Large intestine (tissue), 12 donors: ENCODE data around the gene PRND. TPM values are rescaled to one million over a fixed set of nuclear protein-coding genes. Genes with fewer than 3 reads are reported as not detected.

Source experiments
- DNase-seq, 2 donors: peaks; one replicate each; pipeline versions ENCODE4 v3.0.0 to v3.0.0-alpha.2; 2013
- H3K27ac ChIP-seq: one replicate; pipeline ENCODE4 v1.5.1; 2013; ENCODE audit warnings: low read length
- H3K27me3 ChIP-seq: 2 replicates; pipeline ENCODE4 v1.6.1; 2013; ENCODE audit warnings: low read length; ENCODE audit not compliant: control insufficient read depth, insufficient read depth
- H3K36me3 ChIP-seq: 2 replicates; pipeline ENCODE4 v1.6.1; 2013; ENCODE audit warnings: low read length; ENCODE audit not compliant: control insufficient read depth, insufficient read depth
- H3K4me1 ChIP-seq: one replicate; pipeline ENCODE4 v1.6.1; 2013; ENCODE audit warnings: low read length; ENCODE audit not compliant: control insufficient read depth, insufficient read depth
- H3K4me3 ChIP-seq: one replicate; pipeline ENCODE4 v1.5.1; 2013; ENCODE audit warnings: low read length
- H3K9me3 ChIP-seq: one replicate; pipeline ENCODE4 v1.6.1; 2013; ENCODE audit warnings: mild to moderate bottlenecking, low read depth, low read length, moderate library complexity; ENCODE audit not compliant: control insufficient read depth
- WGBS: methylation state at CpG from one replicate; pipeline ENCODE4 v1.1.5; 2013; ENCODE audit warnings: low lambda C conversion rate; ENCODE audit not compliant: insufficient coverage; 5-methylcytosine and 5-hydroxymethylcytosine counted together
- long read RNA-seq, 11 donors: transcript quantifications; one replicate each; lab custom pipeline, GENCODE V29; 2026
- polyA plus RNA-seq: library from polyadenylated mRNA; unstranded; fragments of 120-200 nt; gene quantifications from one replicate; pipeline ENCODE4 v1.2.1, GENCODE V29; 2013

PRND gene, protein sequence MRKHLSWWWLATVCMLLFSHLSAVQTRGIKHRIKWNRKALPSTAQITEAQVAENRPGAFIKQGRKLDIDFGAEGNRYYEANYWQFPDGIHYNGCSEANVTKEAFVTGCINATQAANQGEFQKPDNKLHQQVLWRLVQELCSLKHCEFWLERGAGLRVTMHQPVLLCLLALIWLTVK
- 4.2 TPM for polyA plus RNA-seq
- long read RNA-seq, donor 1, transcript PRND-201 (2 exons, 3,980 nt) = major isoform, 7 of 7 reads
- long read RNA-seq, donor 1, partial matches to known transcripts = 0 of 7 reads
- long read RNA-seq, donor 1, other reads (novel, unspliced or antisense) = 0 of 7 reads
- long read RNA-seq, donor 2, partial matches to known transcripts = 0 of 2 reads
- long read RNA-seq, donor 2, other reads (novel, unspliced or antisense) = 0 of 2 reads
- long read RNA-seq, donor 3, partial matches to known transcripts = 0 of 3 reads
- long read RNA-seq, donor 3, other reads (novel, unspliced or antisense) = 0 of 3 reads
- long read RNA-seq, donor 4 = 0 reads
- long read RNA-seq, donor 5, partial matches to known transcripts = 0 of 3 reads
- long read RNA-seq, donor 5, other reads (novel, unspliced or antisense) = 0 of 3 reads
- long read RNA-seq, donor 6, partial matches to known transcripts = 0 of 3 reads
- long read RNA-seq, donor 6, other reads (novel, unspliced or antisense) = 0 of 3 reads
- long read RNA-seq, donor 7, partial matches to known transcripts = 0 of 1 reads
- long read RNA-seq, donor 7, other reads (novel, unspliced or antisense) = 0 of 1 reads
- long read RNA-seq, donor 8, transcript PRND-201 (2 exons, 3,980 nt) = major isoform, 5 of 5 reads
- long read RNA-seq, donor 8, partial matches to known transcripts = 0 of 5 reads
- long read RNA-seq, donor 8, other reads (novel, unspliced or antisense) = 0 of 5 reads
- long read RNA-seq, donor 9, partial matches to known transcripts = 0 of 2 reads
- long read RNA-seq, donor 9, other reads (novel, unspliced or antisense) = 0 of 2 reads
- long read RNA-seq, donor 10, partial matches to known transcripts = 0 of 3 reads
- long read RNA-seq, donor 10, other reads (novel, unspliced or antisense) = 0 of 3 reads
- long read RNA-seq, donor 11, partial matches to known transcripts = 0 of 2 reads
- long read RNA-seq, donor 11, other reads (novel, unspliced or antisense) = 0 of 2 reads

DNA sequence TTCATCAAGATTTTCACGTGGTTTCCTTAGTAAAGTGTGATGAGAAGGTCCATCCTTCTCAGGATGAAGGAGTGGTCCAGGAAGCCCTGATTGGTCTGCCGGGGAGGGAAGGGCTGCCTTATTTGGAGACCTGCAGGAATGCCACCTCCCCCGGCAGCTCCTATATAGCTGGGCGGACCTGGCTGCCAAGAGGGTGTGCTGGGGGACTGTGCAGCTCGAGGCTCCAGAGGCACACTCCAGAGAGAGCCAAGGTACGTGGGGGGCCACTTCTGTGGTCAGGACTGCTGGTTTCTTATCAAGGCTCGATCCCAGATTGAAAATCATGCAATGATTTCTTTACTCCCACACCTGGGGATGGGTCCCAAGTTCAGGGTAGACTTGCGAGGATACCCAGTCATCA lies at the start of gene PRND:
Gene PRND (plus strand): TSS at position 191 of the 400 bp plus-strand sequence. CDS start 2,643 bp downstream, outside the sequence.
- Histone ChIP-seq H3K4me3 (no peak within 1 kb of the TSS), H3K36me3 (no peaks in the 10 kb centered on the region), H3K4me1 (no peaks in the 10 kb centered on the region), H3K27ac (no peak within 1 kb of the TSS), H3K9me3 (no peaks in the 10 kb centered on the region), H3K27me3 (peaks cover 8% of the 10 kb centered on the region)
- WGBS = no CpG with 5 or more reads among the region's 8 CpGs
- DNase-seq = no peak

DNA sequence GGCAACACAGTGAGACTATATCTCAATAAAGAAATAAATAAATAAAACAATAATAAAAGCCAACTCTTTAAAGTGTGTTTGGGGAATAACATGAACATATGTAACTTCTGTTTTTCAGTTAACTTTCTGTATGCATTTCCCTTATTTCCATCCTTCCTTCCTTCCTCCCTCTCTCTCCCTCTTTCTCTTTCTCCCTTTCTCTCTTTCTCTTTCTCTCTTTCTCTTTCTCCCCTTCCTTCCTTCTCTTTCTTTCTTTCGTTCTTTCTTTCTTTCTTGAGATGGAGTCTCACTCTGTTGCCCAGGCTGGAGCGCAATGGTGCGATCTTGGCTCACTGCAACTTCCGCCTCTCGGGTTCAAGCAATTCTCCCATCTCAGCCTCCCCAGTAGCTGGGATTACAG lies 48.8 kb upstream of the PRND start:
- Histone ChIP-seq H3K36me3 (no peaks in the 10 kb centered on the region), H3K27ac (no peak overlapping the region)

DNA sequence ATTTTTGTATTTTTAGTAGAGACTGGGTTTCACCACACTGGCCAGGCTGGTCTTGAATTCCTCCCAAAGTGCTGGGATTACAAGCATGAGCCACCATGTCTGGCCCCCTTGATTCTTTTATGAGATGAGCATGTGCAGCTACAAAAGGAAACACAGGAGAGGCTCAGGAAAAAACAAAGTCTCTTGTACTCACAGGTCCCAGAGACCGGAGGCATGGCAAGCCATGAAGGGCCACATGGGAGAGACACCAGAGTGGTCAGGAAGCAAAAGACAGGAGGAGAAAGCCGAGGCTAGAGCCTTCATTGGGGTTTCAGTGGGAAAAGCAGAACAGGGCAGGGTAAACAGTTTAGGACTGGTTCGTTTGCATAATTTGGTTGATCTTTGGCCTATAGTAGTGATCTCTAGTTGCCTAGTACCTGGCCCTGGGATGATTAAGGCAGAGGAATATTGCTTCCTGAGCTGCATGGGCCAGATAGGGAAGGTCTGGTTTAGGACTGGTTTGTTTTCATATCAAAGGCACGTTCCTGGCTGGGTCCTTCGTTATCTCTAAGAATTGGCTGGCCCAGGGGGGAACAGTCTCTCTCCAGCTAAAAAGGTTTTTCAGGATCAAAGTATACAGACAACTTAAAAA lies 48.2 kb upstream of the PRND start:
- no peaks in the 10 kb centered on the region for H3K36me3 ChIP-seq
- peaks cover 2% of the 10 kb centered on the region for H3K27me3 ChIP-seq
- no peaks in the 10 kb centered on the region for H3K4me1 ChIP-seq
- 16% methylated on average over 3 of the region's 5 CpGs for WGBS
- no peak overlapping the region for H3K27ac ChIP-seq
- H3K9me3 ChIP-seq = no peaks in the 10 kb centered on the region
- no peak for DNase-seq
- H3K4me3 ChIP-seq = no peak overlapping the region

More for the DNA sequence above, 48.8 kb upstream of the PRND start:
- no peak for DNase-seq
- H3K9me3 ChIP-seq = no peaks in the 10 kb centered on the region
- peaks cover 2% of the 10 kb centered on the region for H3K27me3 ChIP-seq
- no peaks in the 10 kb centered on the region for H3K4me1 ChIP-seq
- no peak overlapping the region for H3K4me3 ChIP-seq
- 90% methylated on average over 2 of the region's 5 CpGs for WGBS

DNA sequence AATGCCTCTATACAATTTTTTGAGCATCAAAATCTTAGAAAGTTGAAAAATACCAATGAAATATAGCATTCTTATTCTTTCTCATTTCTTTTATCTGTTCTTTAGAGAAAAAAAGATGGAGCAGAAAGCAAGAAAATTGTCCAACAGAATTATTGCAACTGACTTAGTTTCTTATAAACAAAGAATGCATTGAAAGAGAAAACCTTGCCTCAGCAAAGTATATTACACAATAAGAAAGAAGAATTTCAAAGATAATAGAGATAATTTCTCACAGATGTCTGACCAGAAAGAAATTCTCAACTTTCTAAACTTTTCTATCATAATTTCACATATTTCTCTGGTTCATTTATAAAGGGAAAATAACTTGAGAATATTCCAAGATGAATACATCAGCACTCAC lies 47.0 kb upstream of the PRND start:
- Histone ChIP-seq H3K9me3 (no peaks in the 10 kb centered on the region), H3K36me3 (no peaks in the 10 kb centered on the region), H3K27me3 (peaks cover 7% of the 10 kb centered on the region), H3K4me1 (no peaks in the 10 kb centered on the region), H3K4me3 (no peak overlapping the region), H3K27ac (no peak overlapping the region)
- no peak for DNase-seq

DNA sequence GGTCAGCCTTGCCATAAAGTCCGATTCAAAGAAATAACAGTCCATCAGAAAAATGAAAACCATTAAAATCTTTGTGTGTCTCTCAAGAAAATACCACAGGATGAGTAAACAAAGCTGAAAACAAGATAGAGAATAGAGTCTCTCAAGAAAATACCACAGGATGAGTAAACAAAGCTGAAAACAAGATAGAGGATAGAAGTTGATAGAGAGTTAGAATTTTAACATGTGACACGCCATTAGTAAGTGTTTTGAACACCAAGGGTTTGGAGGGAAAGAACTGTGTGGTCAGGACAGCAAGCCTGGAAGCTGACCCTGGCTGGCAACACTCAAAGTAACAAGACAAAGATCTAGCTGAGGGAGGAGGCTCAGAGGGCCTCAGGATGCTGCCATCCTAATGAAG lies 43.9 kb upstream of the PRND start:
- WGBS = no CpG with 5 or more reads among the region's 2 CpGs
- Histone ChIP-seq H3K27me3 (peaks cover 19% of the 10 kb centered on the region), H3K27ac (no peak overlapping the region), H3K36me3 (no peaks in the 10 kb centered on the region), H3K4me1 (no peaks in the 10 kb centered on the region), H3K4me3 (no peak overlapping the region), H3K9me3 (no peaks in the 10 kb centered on the region)
- DNase-seq = no peak

DNA sequence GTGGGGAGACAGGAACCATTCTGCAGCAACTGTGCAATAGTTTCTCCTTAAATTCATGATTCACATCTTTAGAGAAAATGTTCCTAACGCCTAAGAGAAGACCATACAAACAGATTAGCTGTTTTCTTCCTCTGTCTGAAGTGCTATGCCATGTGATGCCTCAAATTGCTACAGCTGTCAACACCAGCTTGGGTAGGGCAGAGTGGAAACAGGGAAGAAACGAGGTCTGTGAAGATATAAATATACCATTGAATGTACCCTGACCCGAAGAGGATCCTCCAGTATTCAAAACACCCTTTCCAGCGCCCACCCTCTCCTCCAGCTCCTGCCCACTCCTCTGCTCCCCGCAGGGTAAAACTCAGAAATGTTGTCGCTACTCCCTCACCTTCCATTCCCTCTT lies 40.3 kb upstream of the PRND start:
- no CpG with 5 or more reads among the region's 6 CpGs for WGBS
- no peaks in the 10 kb centered on the region for H3K4me1 ChIP-seq
- H3K4me3 ChIP-seq = no peak overlapping the region
- H3K9me3 ChIP-seq = no peaks in the 10 kb centered on the region
- peaks cover 17% of the 10 kb centered on the region for H3K27me3 ChIP-seq
- no peak overlapping the region for H3K27ac ChIP-seq
- no peaks in the 10 kb centered on the region for H3K36me3 ChIP-seq
- no peak for DNase-seq

DNA sequence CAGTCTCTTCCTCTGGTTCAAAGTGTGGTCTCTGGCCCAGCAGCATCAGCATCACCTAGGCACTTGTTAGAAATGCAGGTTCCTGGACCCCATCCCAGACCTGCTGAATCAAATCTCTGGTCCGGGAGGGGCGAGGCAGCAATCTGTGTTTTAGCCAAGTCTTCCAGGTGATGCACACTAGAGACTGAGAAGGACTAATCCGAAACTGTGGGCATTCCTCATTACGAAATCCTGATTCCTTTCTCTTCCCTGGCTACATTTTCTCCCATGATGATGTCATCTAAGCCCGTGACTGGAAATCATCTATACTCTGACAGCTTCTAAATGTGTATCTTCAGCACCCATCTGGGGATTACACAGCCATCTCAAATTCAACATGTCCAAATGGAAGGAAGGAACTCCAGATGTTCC lies 39.7 kb upstream of the PRND start:
- DNase-seq = no peak
- Histone ChIP-seq H3K9me3 (no peaks in the 10 kb centered on the region), H3K4me1 (no peaks in the 10 kb centered on the region), H3K27me3 (peaks cover 17% of the 10 kb centered on the region), H3K36me3 (no peaks in the 10 kb centered on the region), H3K27ac (no peak overlapping the region), H3K4me3 (no peak overlapping the region)
- no CpG with 5 or more reads among the region's 5 CpGs for WGBS

DNA sequence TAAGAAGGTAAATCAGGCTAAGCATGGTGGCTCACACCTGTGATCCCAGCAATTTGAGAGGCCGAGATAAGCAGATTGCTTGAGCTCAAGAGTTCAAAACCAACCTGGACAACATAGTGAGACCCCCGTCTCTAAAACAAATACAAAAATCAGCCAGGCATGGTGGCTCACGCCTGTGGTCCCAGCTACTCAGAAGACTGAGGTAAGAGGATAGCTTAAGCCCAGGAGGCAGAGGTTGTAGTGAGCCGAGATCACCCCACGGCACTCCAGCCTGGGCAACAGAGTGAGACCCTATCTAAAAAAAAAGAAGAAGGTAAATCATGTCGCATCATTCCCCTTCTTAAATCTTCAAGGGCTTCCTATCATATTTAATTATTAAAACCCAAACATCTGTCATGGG lies 39.0 kb upstream of the PRND start:
- no peaks in the 10 kb centered on the region for H3K4me1 ChIP-seq
- H3K36me3 ChIP-seq = no peaks in the 10 kb centered on the region
- H3K9me3 ChIP-seq = no peaks in the 10 kb centered on the region
- H3K27me3 ChIP-seq = peaks cover 17% of the 10 kb centered on the region
- WGBS = no CpG with 5 or more reads among the region's 6 CpGs
- H3K27ac ChIP-seq = no peak overlapping the region
- no peak overlapping the region for H3K4me3 ChIP-seq
- DNase-seq = no peak

DNA sequence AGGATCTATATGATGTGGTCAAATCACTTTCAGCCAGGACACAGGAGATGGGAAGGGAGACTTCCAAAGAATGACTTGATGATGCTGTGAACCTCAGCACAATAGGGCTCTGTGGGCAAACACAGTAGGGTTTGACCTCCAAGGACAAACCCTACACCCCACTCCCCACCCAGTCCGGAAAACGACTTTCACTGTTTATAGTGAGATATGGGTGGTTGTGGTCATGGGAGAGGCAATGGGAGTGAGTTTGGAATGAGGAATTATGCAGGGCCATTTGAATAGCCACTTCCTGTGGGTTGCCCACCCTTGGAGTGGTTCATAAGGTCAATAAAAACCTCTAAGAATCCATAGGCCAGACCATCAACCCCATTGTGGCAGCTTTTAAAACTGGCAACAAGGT lies 38.4 kb upstream of the PRND start:
- Histone ChIP-seq H3K27me3 (peaks cover 17% of the 10 kb centered on the region), H3K4me1 (no peaks in the 10 kb centered on the region), H3K27ac (no peak overlapping the region), H3K36me3 (no peaks in the 10 kb centered on the region), H3K9me3 (no peaks in the 10 kb centered on the region), H3K4me3 (no peak overlapping the region)
- no peak for DNase-seq
- WGBS = no CpG with 5 or more reads among the region's 2 CpGs

DNA sequence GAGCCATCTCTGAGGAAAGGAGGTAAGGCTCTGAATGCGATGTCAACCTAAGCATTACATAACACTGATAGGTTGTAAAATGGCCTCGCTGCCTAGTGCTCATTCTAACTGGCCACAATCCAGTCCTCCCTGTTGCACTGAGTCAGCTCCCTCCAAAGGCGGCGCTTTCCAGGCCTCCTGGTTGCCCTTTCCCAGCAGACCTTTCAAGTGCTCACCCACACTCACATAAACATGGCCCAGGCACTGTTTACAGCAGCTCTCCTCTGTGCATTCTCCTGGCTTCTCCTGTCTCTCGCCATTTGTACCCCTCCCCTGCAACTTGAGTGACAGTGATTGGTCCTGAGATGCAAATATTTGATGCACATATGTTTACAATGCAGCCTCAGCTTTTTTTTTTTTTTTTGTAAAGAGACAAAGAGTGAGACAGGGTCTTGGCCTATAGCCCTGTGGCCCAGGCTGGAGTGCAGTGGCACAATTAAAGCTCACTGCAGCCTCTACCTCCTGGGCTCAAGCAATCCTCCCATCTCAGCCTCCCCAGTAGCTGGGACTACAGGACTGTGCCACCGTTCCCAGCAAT lies 36.8 kb upstream of the PRND start:
- Histone ChIP-seq H3K4me3 (no peak overlapping the region), H3K27me3 (peaks cover 12% of the 10 kb centered on the region), H3K27ac (no peak overlapping the region), H3K36me3 (no peaks in the 10 kb centered on the region), H3K4me1 (no peaks in the 10 kb centered on the region), H3K9me3 (no peaks in the 10 kb centered on the region)
- 83% methylated on average over 1 of the region's 6 CpGs for WGBS
- no peak for DNase-seq
